Stimulated activated CD4-positive, alpha-beta T cell treated with anti-CD3 and anti-CD28 coated beads, Interleukin-2, amount 100 ng/mL, for 4 hours (primary cell): Measurements from ENCODE around the gene ENTPD3.
"Not testable (repeated sequence)": the region's sequence is repeated elsewhere in the genome, so short reads cannot be mapped to it uniquely, and the experiment has no call there.

Experiments
- DNase-seq: peaks from one replicate; pipeline ENCODE4 v3.0.0-alpha.2; 2020; ENCODE audit warnings: low read depth

The ENTPD3 gene

DNA sequence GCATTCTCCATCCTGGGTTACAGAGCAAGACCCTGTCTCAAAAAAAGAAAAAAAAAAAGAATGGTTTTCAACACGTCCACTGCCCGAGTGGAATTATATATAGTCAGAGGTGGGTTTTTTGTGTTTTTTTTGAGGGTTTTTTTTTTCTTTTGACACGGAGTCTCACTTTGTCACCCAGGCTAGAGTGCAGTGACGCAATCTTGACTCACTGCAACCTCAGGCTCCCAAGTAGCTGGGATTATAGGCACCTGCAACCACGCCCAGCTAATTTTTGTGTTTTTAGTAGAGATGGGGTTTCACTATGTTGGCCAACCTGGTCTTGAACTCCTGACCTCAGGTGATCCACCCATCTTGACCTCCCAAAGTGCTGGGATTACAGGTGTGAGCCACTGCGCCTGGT lies 73.5 kb downstream of the ENTPD3 start:
- DNase-seq, result not testable (repeated sequence)

DNA sequence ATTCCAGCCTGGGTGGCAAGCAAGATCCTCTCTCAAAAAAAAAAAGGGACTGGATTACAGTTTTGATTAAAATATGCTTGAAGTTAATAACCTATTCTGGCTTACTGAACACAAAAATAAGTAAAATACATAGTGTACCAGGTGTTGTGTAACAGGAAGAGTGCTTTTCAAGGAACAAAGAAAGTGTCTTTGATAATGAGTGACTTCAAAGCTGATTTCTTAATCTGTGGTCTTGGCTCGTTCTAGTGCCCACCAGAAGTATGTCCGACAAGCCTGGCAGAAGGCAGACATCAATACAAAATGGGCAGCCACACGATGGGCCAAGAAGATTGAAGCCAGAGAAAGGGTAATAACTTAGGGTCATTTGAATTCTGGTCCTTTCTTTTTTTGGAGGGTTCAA lies 74.2 kb downstream of the ENTPD3 start:
- no peak for DNase-seq

DNA sequence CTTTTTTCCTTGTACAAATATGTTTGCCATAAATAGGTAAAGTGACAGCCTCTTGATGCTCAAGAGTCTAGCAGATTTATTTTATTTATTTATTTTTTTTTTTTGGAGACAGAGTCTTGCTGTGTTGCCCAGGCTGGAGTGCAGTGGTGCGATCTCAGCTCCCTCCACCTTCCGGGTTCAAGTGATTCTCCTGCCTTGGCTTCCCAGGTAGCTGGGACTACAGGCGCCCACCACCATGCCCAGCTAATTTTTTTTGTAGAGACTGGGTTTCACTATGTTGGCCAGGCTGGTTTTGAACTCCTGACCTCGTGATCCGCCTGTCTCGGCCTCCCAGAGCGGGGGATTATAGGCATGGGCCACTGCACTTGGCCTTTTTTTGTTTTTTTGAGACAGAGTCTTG lies 75.9 kb downstream of the ENTPD3 start:
- DNase-seq, result not testable (repeated sequence)

DNA sequence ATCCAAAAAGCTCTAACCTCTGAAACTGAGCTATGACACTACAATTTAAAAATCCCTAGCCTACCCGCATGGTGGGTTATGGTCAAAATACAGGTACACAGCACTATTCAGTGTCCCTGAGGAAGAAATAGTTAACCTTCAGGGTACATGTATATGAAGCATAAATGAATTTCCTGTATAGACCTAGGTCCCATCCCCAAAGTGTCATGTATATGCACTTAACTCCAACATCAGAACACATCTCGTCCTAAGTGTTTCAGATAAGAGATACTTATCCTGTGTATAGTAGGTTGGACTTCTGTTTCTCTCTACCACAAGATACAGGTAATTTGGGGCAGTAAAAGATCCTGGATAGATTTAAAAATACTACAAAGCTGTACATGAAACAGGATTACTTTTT lies 76.6 kb downstream of the ENTPD3 start:
- DNase-seq, result no peak

DNA sequence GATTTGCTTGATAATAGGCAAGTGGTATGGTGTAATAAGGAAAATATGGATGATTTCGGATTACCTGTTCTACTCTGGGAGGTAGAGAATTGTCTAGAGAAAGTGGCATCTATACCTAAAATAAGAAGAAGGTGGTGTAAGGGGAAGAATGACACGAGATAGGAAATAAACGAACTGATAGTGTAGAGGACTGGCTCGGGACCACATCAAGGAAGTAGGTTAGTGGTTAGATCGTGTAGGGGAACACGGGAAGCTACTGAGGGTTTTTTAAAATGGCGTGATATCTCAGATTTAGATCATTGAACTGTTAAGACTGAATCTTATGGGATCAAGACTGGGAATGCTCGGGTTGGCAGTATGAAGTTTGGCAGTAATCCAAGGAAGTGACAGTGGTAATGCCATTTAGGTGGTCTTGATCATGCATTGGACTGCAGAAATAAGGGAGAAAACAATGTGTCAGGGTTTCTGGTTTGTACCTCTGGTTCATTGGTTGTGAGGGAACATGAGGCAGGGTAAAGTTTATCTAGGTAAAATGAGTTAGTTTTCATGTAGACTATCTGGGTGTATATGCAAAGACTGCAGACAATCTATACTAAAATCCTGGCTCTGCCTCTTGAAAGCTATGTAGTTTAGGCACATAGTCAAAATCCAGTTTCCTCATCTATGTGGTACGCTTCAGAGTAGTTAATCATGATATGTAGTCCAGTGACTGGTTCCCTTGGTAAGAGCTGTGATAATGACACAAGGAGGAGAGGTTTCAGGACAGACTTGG lies 77.5 kb downstream of the ENTPD3 start:
- no peak for DNase-seq

DNA sequence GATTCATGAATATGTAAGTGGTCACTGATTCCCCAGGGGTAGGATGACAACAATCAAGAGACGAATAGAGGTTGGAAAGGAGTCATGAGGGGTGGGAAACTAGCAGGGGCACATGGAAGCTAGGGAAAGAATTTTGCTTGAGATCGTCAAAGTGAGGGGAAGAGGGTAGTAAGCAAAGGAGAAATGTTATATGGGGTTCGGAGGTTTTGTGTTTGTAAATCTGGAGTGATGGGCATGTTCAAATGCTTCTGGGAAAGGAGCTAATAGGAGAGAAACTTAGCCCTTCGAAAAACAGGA lies 78.1 kb downstream of the ENTPD3 start:
- DNase-seq, result no peak

DNA sequence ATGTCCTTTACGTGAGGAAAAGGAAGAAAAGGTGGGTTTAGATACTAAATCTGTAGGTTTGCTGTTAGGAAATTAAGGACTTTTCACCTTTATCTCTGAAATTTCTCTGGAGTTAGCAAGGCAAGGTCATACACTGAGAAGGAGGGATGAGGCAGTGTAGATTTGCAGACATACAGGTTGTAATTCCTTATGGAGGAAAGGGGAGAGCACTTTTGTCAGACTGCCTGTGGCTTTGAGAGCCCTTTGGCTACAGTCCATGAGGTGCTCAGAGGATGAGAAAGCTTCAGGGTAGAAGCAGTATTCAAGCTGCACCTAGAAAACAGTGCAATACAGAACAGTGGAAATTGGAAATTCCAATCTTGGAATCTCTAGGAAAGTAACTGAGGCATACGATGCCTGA lies 78.5 kb downstream of the ENTPD3 start:
- DNase-seq, result no peak

DNA sequence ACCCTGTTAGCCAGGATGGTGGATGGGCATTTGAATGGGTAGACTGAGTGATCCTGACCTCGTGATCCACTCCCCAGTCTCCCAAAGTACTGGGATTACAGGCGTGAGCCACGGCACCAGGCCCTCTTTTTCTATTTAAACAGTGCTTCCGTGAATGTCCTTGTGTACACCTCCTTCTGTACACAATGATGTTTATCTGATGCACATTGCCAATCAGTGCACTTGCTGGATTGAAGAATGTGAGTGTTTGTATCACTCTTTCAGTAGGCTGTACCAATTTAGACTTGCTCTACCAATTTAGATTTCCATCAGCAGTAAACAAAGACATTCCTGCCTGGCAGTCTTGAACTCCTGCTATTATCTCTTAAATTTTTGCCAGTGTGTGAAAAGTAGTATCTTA lies 81.0 kb downstream of the ENTPD3 start:
- DNase-seq, result no peak

DNA sequence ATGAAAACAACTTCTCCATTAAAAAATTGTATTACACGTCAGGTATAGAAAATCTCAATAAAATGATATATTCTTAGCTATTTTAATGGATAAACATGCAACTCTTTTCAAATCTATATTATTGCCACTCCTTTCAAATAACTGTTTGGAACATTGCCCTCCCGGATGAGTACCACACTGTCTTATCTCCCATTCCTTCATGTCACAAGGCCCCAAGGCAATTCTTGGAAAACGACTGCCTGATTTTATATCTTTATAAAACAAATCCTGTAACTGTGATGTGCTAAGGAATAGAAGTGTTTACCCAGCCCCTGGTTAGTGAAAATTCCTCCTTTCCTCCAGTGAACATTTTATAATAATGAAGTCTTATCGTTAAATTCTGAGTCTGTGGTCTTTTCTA lies 83.7 kb downstream of the ENTPD3 start:
- no peak for DNase-seq

DNA sequence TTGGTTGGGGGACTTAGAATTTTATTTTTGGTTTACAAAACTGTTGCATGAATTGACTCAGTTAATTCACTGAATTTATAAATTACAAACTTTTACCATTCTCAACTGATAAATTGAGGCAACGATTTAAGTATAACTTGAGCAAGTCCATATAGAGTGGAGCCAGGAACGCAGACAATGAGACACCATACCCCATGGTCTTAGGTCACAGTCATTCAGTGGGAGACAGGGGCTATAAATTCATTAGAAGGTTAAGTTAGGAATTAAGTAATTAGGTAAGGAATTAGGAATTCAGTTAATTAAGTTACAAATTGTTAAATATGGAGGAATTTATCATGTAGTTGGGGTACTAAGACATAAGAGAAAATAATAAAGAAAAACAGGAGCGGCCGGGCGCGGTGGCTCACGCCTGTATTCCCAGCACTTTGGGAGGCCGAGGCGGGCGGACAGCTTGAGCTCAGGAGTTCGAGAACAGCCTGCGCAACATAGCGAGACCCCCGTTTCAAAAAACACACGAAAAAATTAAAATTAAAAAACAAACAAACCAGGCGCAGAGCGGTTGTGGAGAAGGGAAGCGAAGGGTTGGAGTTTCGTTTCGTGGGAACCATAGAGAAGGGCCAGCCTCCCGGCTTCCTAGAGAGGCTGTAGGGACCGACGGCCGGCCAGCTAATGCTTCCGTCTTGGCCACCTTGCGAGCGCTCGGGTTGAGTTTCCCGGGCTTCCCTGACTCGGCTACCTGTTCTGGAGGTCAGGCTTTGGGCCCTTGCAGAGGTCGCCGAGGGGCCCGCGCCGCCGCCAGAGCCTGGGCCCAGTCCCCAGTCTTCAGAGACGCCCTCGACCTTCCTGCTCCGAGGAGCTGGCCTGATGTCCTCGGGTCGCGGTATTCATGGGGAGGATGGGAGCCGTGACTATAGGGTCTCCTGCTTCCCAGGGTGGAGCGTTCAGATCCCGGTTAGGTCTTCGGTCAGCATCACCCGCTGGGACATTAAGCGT lies 89.8 kb downstream of the ENTPD3 start, which contains the start of gene ZNF619:
TSS of gene ZNF619 (plus strand) at position 645 of the 993 bp plus-strand sequence. CDS start 858 bp downstream, outside the sequence.
- DNase-seq, result peak; percentile 27

DNA sequence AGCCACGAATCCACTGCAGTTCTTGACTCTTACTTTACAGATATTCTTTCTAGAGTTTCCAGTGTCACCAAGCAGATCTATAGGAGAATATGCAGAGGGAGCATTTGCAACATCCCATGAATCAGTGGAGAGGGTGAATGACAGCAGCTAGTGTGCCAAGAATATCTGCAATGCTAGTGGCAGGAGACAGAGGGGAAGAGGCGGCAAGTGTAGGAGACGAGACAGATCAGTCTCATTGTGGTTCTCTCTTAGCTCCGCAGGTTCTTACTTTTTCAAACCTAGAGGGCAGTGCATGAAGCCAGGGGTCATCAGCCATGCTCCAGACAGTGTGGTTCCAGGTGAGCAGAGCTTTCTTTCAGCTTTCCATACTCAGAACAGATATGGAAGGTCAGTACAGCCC lies 90.7 kb downstream of the ENTPD3 start:
- no peak for DNase-seq
